Adipocyte (in vitro differentiated cells): ENCODE results near the gene C14orf93.
"Not testable (repeated sequence)": the region's sequence is repeated elsewhere in the genome, so short reads cannot be mapped to it uniquely, and the experiment has no call there.

Experiments used
- DNase-seq: peaks from one replicate; pipeline ENCODE4 v3.0.0-alpha.2; 2015; ENCODE audit warnings: low read depth
- H3K27me3 ChIP-seq: replicated peaks from 2 replicates; pipeline ENCODE4 v1.7.0; 2013; ENCODE audit warnings: mild to moderate bottlenecking, low read length, moderate library complexity; ENCODE audit not compliant: control insufficient read depth, insufficient read depth
- H3K36me3 ChIP-seq: 2 replicates; pipeline ENCODE4 v1.7.0; 2013; ENCODE audit warnings: low read length, mild to moderate bottlenecking, moderate library complexity; ENCODE audit not compliant: control insufficient read depth, insufficient read depth, severe bottlenecking
- H3K4me1 ChIP-seq: 2 replicates; pipeline ENCODE4 v1.7.0; 2013; ENCODE audit warnings: mild to moderate bottlenecking, low read length, moderate library complexity; ENCODE audit not compliant: control insufficient read depth, insufficient read depth
- H3K4me3 ChIP-seq: 2 replicates; pipeline ENCODE4 v1.7.0; 2013; ENCODE audit warnings: mild to moderate bottlenecking, low read length, moderate library complexity
- H3K9ac ChIP-seq: 2 replicates; pipeline ENCODE4 v1.7.0; 2013; ENCODE audit warnings: mild to moderate bottlenecking, low read length, moderate library complexity
- H3K9me3 ChIP-seq: 2 replicates; pipeline ENCODE4 v1.7.0; 2013; ENCODE audit warnings: mild to moderate bottlenecking, low read length, moderate library complexity; ENCODE audit not compliant: control insufficient read depth

Gene C14orf93

GRCh38 chr14:22976620-22977433 lies 33.1 kb downstream of the C14orf93 start:
- Histone ChIP-seq H3K4me3 (no peak overlapping the region), H3K9me3 (no peaks in the 10 kb centered on the region), H3K4me1 (peaks cover 43% of the 10 kb centered on the region), H3K27me3 (no peaks in the 10 kb centered on the region), H3K9ac (peak overlapping the region; percentile 20), H3K36me3 (peaks cover 10% of the 10 kb centered on the region)
- peak; percentile 65 for DNase-seq

- Histone ChIP-seq H3K36me3 (peaks cover 10% of the 10 kb centered on the region), H3K4me1 (peaks cover 37% of the 10 kb centered on the region), H3K27me3 (no peaks in the 10 kb centered on the region), H3K4me3 (no peak overlapping the region), H3K9me3 (no peaks in the 10 kb centered on the region), H3K9ac (peak overlapping the region; percentile 25)
- DNase-seq = no peak
Observed at GRCh38 chr14:22974530-22975313, 35.2 kb downstream of the C14orf93 start.

GRCh38 chr14:22973217-22974032 lies 36.5 kb downstream of the C14orf93 start:
- Histone ChIP-seq H3K9ac (peak overlapping the region; percentile 25), H3K4me3 (no peak overlapping the region), H3K36me3 (peaks cover 10% of the 10 kb centered on the region), H3K4me1 (peaks cover 28% of the 10 kb centered on the region), H3K9me3 (no peaks in the 10 kb centered on the region), H3K27me3 (no peaks in the 10 kb centered on the region)
- DNase-seq = peak; percentile 82

- peaks cover 10% of the 10 kb centered on the region for H3K36me3 ChIP-seq
- no peaks in the 10 kb centered on the region for H3K27me3 ChIP-seq
Observed at GRCh38 chr14:22972313-22972930, 37.5 kb downstream of the C14orf93 start.

GRCh38 chr14:22971152-22971551 lies 38.8 kb downstream of the C14orf93 start:
- DNase-seq = no peak
- Histone ChIP-seq H3K9ac (no peak overlapping the region), H3K27me3 (no peaks in the 10 kb centered on the region), H3K4me3 (no peak overlapping the region), H3K36me3 (peaks cover 10% of the 10 kb centered on the region), H3K4me1 (peaks cover 9% of the 10 kb centered on the region), H3K9me3 (no peaks in the 10 kb centered on the region)

More at GRCh38 chr14:22972313-22972930, 37.5 kb downstream of the C14orf93 start:
- H3K9ac ChIP-seq = no peak overlapping the region
- DNase-seq = no peak
- H3K9me3 ChIP-seq = no peaks in the 10 kb centered on the region
- H3K4me1 ChIP-seq = peaks cover 20% of the 10 kb centered on the region
- no peak overlapping the region for H3K4me3 ChIP-seq

- no peak for DNase-seq
- Histone ChIP-seq H3K9ac (no peak overlapping the region), H3K27me3 (no peaks in the 10 kb centered on the region), H3K9me3 (no peaks in the 10 kb centered on the region), H3K4me1 (no peaks in the 10 kb centered on the region), H3K36me3 (no peaks in the 10 kb centered on the region), H3K4me3 (no peak overlapping the region)
Observed at GRCh38 chr14:22966783-22967269, 43.1 kb downstream of the C14orf93 start.

GRCh38 chr14:22965916-22966782 lies 43.8 kb downstream of the C14orf93 start:
- H3K9ac ChIP-seq, H3K9me3 ChIP-seq, H3K36me3 ChIP-seq, DNase-seq, H3K4me1 ChIP-seq, H3K4me3 ChIP-seq, H3K27me3 ChIP-seq: not testable (repeated sequence)

- DNase-seq = no peak
Observed at GRCh38 chr14:22962061-22962676, 47.8 kb downstream of the C14orf93 start.

GRCh38 chr14:22955702-22956569 lies 54.0 kb downstream of the C14orf93 start:
- H3K36me3 ChIP-seq = peaks cover 4% of the 10 kb centered on the region
- peak overlapping the region; percentile 87 for H3K9ac ChIP-seq
- peak; percentile 26 for DNase-seq
- H3K4me1 ChIP-seq = peaks cover 10% of the 10 kb centered on the region
- H3K4me3 ChIP-seq = peak overlapping the region; percentile 87
- no peaks in the 10 kb centered on the region for H3K9me3 ChIP-seq
- H3K27me3 ChIP-seq = no peaks in the 10 kb centered on the region

More at GRCh38 chr14:22962061-22962676, 47.8 kb downstream of the C14orf93 start:
- Histone ChIP-seq H3K4me3 (no peak overlapping the region), H3K9ac (no peak overlapping the region), H3K27me3 (no peaks in the 10 kb centered on the region), H3K9me3 (no peaks in the 10 kb centered on the region), H3K36me3 (no peaks in the 10 kb centered on the region), H3K4me1 (no peaks in the 10 kb centered on the region)
